GM23338 (cell line): ENCODE results near the gene CHN2. TPM values are rescaled to one million over a fixed set of nuclear protein-coding genes. Genes with fewer than 3 reads are reported as not detected.

Experiments used
- ATAC-seq: fragments of 200-7000 bp; cut with Tn5 transposase; 3 replicates; pipeline ENCODE4 v1.9.1; 2020
- DNase-seq: peaks from one replicate; pipeline ENCODE4 v3.0.0-alpha.2; 2015; ENCODE audit warnings: low spot score
- H2AFZ ChIP-seq: fragments of 200-600 bp; sonication (generic); 2 replicates; pipeline ENCODE4 v1.8.0; 2016; ENCODE audit warnings: antibody characterized with exemption, mild to moderate bottlenecking, moderate library complexity
- H3F3A ChIP-seq: fragments of 200-600 bp; sonication (generic); replicated peaks from 2 replicates; pipeline ENCODE4 v1.8.0; 2017; ENCODE audit warnings: antibody characterized with exemption, mixed run types, low read depth
- H3K27ac ChIP-seq: fragments of 200-600 bp; sonication (generic); 2 replicates; pipeline ENCODE4 v1.6.1; 2016; ENCODE audit warnings: low read depth
- H3K27me3 ChIP-seq: fragments of 200-600 bp; sonication (generic); 2 replicates; pipeline ENCODE4 v1.8.0; 2016; ENCODE audit warnings: mild to moderate bottlenecking, mixed run types, moderate library complexity; ENCODE audit not compliant: insufficient read depth
- H3K36me3 ChIP-seq: fragments of 200-600 bp; sonication (generic); 2 replicates; pipeline ENCODE4 v1.8.0; 2016; ENCODE audit warnings: mild to moderate bottlenecking; ENCODE audit not compliant: insufficient read depth
- H3K4me1 ChIP-seq: fragments of 200-600 bp; sonication (generic); 2 replicates; pipeline ENCODE4 v1.8.0; 2016; ENCODE audit warnings: mild to moderate bottlenecking, moderate library complexity; ENCODE audit not compliant: insufficient read depth
- H3K4me2 ChIP-seq: fragments of 200-600 bp; sonication (generic); 2 replicates; pipeline ENCODE4 v1.7.1; 2017; ENCODE audit warnings: mixed run types
- H3K4me3 ChIP-seq: fragments of 200-600 bp; sonication (generic); 2 replicates; pipeline ENCODE4 v1.6.1; 2016; ENCODE audit warnings: mixed run types
- H3K79me2 ChIP-seq: fragments of 200-600 bp; sonication (generic); replicated peaks from 2 replicates; pipeline ENCODE4 v1.8.0; 2017; ENCODE audit warnings: mild to moderate bottlenecking; ENCODE audit not compliant: insufficient read depth
- H3K9me2 ChIP-seq: fragments of 200-600 bp; sonication (generic); 2 replicates; pipeline ENCODE4 v1.8.0; 2017; ENCODE audit not compliant: insufficient read depth
- H4K20me1 ChIP-seq: fragments of 200-600 bp; sonication (generic); replicated peaks from 2 replicates; pipeline ENCODE4 v1.8.0; 2017; ENCODE audit warnings: mild to moderate bottlenecking; ENCODE audit not compliant: insufficient read depth
- H3K27ac Mint-ChIP-seq: 2 replicates; pipeline ENCODE4 v1.8.0; 2020; ENCODE audit warnings: inconsistent platforms, mild to moderate bottlenecking, moderate library complexity, mixed read lengths
- H3K27me3 Mint-ChIP-seq: 3 replicates; pipeline ENCODE4 v1.8.0; 2022; ENCODE audit warnings: low read depth, mild to moderate bottlenecking, moderate library complexity, mixed read lengths, inconsistent platforms; ENCODE audit not compliant: insufficient read depth, poor library complexity
- H3K36me3 Mint-ChIP-seq: 3 replicates; pipeline ENCODE4 v1.8.0; 2021; ENCODE audit warnings: low read depth, mild to moderate bottlenecking, inconsistent platforms, moderate library complexity, mixed read lengths
- H3K4me1 Mint-ChIP-seq: 3 replicates; pipeline ENCODE4 v1.8.0; 2020; ENCODE audit warnings: mild to moderate bottlenecking, inconsistent platforms, mixed read lengths
- H3K4me3 Mint-ChIP-seq: 3 replicates; pipeline ENCODE4 v1.8.0; 2021; ENCODE audit warnings: moderate library complexity, mild to moderate bottlenecking, inconsistent platforms, mixed read lengths
- H3K9me3 Mint-ChIP-seq: 3 replicates; pipeline ENCODE4 v1.8.0; 2020; ENCODE audit warnings: moderate library complexity, mild to moderate bottlenecking, inconsistent platforms, mixed read lengths
- ETS1 ChIP-seq: IDR thresholded peaks from 2 replicates; pipeline ENCODE4 v1.6.1; 2016; ENCODE audit warnings: antibody characterized with exemption
- EZH2phosphoT487 ChIP-seq: fragments of 200-600 bp; sonication (generic); IDR thresholded peaks from one replicate; pipeline ENCODE4 v1.8.1; 2018; ENCODE audit warnings: antibody characterized with exemption; ENCODE audit not compliant: unreplicated experiment
- NANOG ChIP-seq: IDR thresholded peaks from 2 replicates; pipeline ENCODE4 v1.6.1; 2016; ENCODE audit warnings: antibody characterized with exemption, borderline replicate concordance
- POLR2AphosphoS5 ChIP-seq: IDR thresholded peaks from 2 replicates; pipeline ENCODE4 v1.6.1; 2016; ENCODE audit warnings: antibody characterized with exemption, low read depth
- REST ChIP-seq: IDR thresholded peaks from one replicate; pipeline ENCODE4 v1.6.1; 2018; ENCODE audit warnings: antibody characterized with exemption; ENCODE audit not compliant: unreplicated experiment
- STAT1 ChIP-seq: IDR thresholded peaks from one replicate; pipeline ENCODE4 v1.6.1; 2016; ENCODE audit warnings: antibody characterized with exemption; ENCODE audit not compliant: unreplicated experiment
- ZNF114 ChIP-seq: fragments of 250-450 bp; sonication (Bioruptor Pico); IDR thresholded peaks from 2 replicates; pipeline ENCODE4 v1.5.0; 2020; ENCODE audit warnings: mild to moderate bottlenecking, moderate library complexity
- ZNF462 ChIP-seq: fragments of 250-450 bp; sonication (Bioruptor Pico); IDR thresholded peaks from 2 replicates; pipeline ENCODE4 v1.5.0; 2020; ENCODE audit warnings: mild to moderate bottlenecking, moderate library complexity
- polyA plus RNA-seq: library from polyadenylated mRNA; unstranded; fragments of >200 nt; fragmentation: Nextera tagmentation; extraction: Ambion mirVana; gene quantifications from 2 replicates; pipeline ENCODE4 v1.2.1, GENCODE V29; 2016
- total RNA-seq: library from RNA; depleted of rRNA; stranded (reverse); fragments of >200 nt; shearing (Covaris generic); gene quantifications from 2 replicates; pipeline ENCODE4 v1.2.3, GENCODE V29; 2014

Gene CHN2
- total and polyA plus RNA-seq, 2 experiments from 2014 or later = 6.1 to 7.5 TPM

- no peaks in the 10 kb centered on the region for H3K36me3 Mint-ChIP-seq
- no peak for ATAC-seq
- TF ChIP-seq ETS1 (no peak), STAT1 (no peak), REST (no peak), NANOG (no peak), EZH2phosphoT487 (no peak), ZNF114 (CRISPR knock-in tag) (no peak)
- H3K9me3 Mint-ChIP-seq = no peaks in the 10 kb centered on the region
- no peaks in the 10 kb centered on the region for H4K20me1 ChIP-seq
- no peak overlapping the region for H3K4me3 ChIP-seq
- no peak overlapping the region for H2AFZ ChIP-seq
- no peak for DNase-seq
- H3K4me2 ChIP-seq = no peak overlapping the region
- no peaks in the 10 kb centered on the region for H3K27me3 Mint-ChIP-seq
- H3K9me2 ChIP-seq = no peaks in the 10 kb centered on the region
- no peak overlapping the region for H3K27ac ChIP-seq
- peaks cover 9% of the 10 kb centered on the region; the same call in 2 of the 3 replicates for H3K4me1 Mint-ChIP-seq
- no peaks in the 10 kb centered on the region for H3K79me2 ChIP-seq
- no peaks in the 10 kb centered on the region for H3F3A ChIP-seq
- no peaks in the 10 kb centered on the region for H3K36me3 ChIP-seq
- H3K27me3 ChIP-seq = no peaks in the 10 kb centered on the region
- H3K4me1 ChIP-seq = no peaks in the 10 kb centered on the region
- no peak overlapping the region for H3K4me3 Mint-ChIP-seq
- H3K27ac Mint-ChIP-seq = no peak overlapping the region
Measured at GRCh38 chr7:29434380-29434768, 239.8 kb downstream of the CHN2 start.

- Histone ChIP-seq H3K4me1 (no peaks in the 10 kb centered on the region), H3K36me3 (no peaks in the 10 kb centered on the region), H4K20me1 (0 out of 2 replicates have a peak, but pooled peaks cover 3% of the 10 kb centered on the region), H3K27ac (no peak overlapping the region), H3K27me3 (no peaks in the 10 kb centered on the region), H3K4me2 (no peak overlapping the region), H3F3A (no peaks in the 10 kb centered on the region), H3K79me2 (no peaks in the 10 kb centered on the region), H3K4me3 (no peak overlapping the region), H2AFZ (no peak overlapping the region), H3K9me2 (no peaks in the 10 kb centered on the region)
- DNase-seq = no peak
- H3K4me3 Mint-ChIP-seq = no peak overlapping the region
- H3K27ac Mint-ChIP-seq = no peak overlapping the region
- ATAC-seq = no peak
- peaks cover 8% of the 10 kb centered on the region; the same call in 2 of the 3 replicates for H3K4me1 Mint-ChIP-seq
- H3K36me3 Mint-ChIP-seq = no peaks in the 10 kb centered on the region
- H3K9me3 Mint-ChIP-seq = no peaks in the 10 kb centered on the region
- no peaks in the 10 kb centered on the region for H3K27me3 Mint-ChIP-seq
- TF ChIP-seq POLR2AphosphoS5 = no peak
- no peak for TF ChIP-seq ETS1
- no peak for TF ChIP-seq ZNF462 (CRISPR knock-in tag)
- TF ChIP-seq EZH2phosphoT487 = no peak
Measured at GRCh38 chr7:29435167-29435566, 240.6 kb downstream of the CHN2 start.
